Caco-2 (cell line): Measurements from ENCODE around the gene DSE. TPM values are rescaled to one million over a fixed set of nuclear protein-coding genes. Genes with fewer than 3 reads are reported as not detected.
A peak's percentile ranks its signal among the peaks of the same experiment; 100 is the strongest.

Experiments
- BruUV-seq: library from RNA; stranded (reverse); fragments of 400-500 nt; replicated peaks from 2 replicates; lab custom pipeline; 2021; lab: Mats Ljungman, UMichigan
- CTCF ChIA-PET: fragments of 300-600 bp; sonication (Branson Sonifier 250); formaldehyde crosslinking; loops from one replicate; lab custom pipeline; 2022; ENCODE audit warnings: antibody characterized with exemption; lab: Charles Lee
- POLR2A ChIA-PET: fragments of 300-600 bp; sonication (Branson Sonifier 250); formaldehyde crosslinking; loops from one replicate; lab custom pipeline; 2022; ENCODE audit warnings: antibody characterized with exemption; lab: Charles Lee
- DNase-seq, 2 experiments: peaks; one replicate each; pipeline versions ENCODE4 v3.0.0 to v3.0.0-alpha.2; 2020 to 2022
- H3K27me3 ChIP-seq: replicated peaks from 2 replicates; pipeline ENCODE4 v1.6.0; 2011; ENCODE audit warnings: low read length; ENCODE audit not compliant: control insufficient read depth, insufficient read depth
- H3K36me3 ChIP-seq: 2 replicates; pipeline ENCODE4 v1.5.1; 2011; ENCODE audit warnings: low read length; ENCODE audit not compliant: control insufficient read depth, insufficient read depth
- H3K4me1 ChIP-seq: fragments of 250-450 bp; sonication (Bioruptor Pico); 2 replicates; pipeline ENCODE4 v1.5.1; 2020; ENCODE audit warnings: mild to moderate bottlenecking
- H3K4me3 ChIP-seq: 2 replicates; pipeline ENCODE4 v1.5.1; 2011; ENCODE audit warnings: low read depth, mild to moderate bottlenecking, control low read depth, low read length
- H3K9me3 ChIP-seq: fragments of 250-450 bp; sonication (Bioruptor Pico); 2 replicates; pipeline ENCODE4 v1.5.1; 2020; ENCODE audit warnings: mild to moderate bottlenecking, moderate library complexity
- H3K27ac Mint-ChIP-seq: one replicate; pipeline ENCODE4 v1.8.0; 2022; ENCODE audit warnings: mixed read lengths; ENCODE audit not compliant: unreplicated experiment
- H3K27me3 Mint-ChIP-seq: one replicate; pipeline ENCODE4 v1.8.0; 2022; ENCODE audit warnings: mixed read lengths; ENCODE audit not compliant: insufficient read depth, unreplicated experiment
- H3K36me3 Mint-ChIP-seq: one replicate; pipeline ENCODE4 v1.8.0; 2022; ENCODE audit warnings: mild to moderate bottlenecking, mixed read lengths; ENCODE audit not compliant: insufficient read depth, unreplicated experiment
- H3K4me1 Mint-ChIP-seq: one replicate; pipeline ENCODE4 v1.8.0; 2022; ENCODE audit warnings: low read depth, mixed read lengths; ENCODE audit not compliant: unreplicated experiment
- H3K4me3 Mint-ChIP-seq: one replicate; pipeline ENCODE4 v1.8.0; 2022; ENCODE audit warnings: mild to moderate bottlenecking, moderate library complexity, mixed read lengths; ENCODE audit not compliant: unreplicated experiment
- H3K9me3 Mint-ChIP-seq: one replicate; pipeline ENCODE4 v1.8.0; 2022; ENCODE audit warnings: mixed read lengths; ENCODE audit not compliant: unreplicated experiment
- CTCF ChIP-seq, 2 experiments: fragments of 200-600 bp in 1 of 2; IDR thresholded peaks; 1 replicate in 1 of 2; 2 replicates in 1 of 2; pipeline versions ENCODE4 v1.5.1 to v1.8.0; 2011 to 2022; ENCODE audit warnings: antibody characterized with exemption in 1 of 2, control low read depth in 1 of 2, inconsistent platforms in 1 of 2, low read depth in 1 of 2, low read length in 1 of 2, mild to moderate bottlenecking in 1 of 2, moderate library complexity in 1 of 2; ENCODE audit not compliant: insufficient read depth in 1 of 2, severe bottlenecking in 1 of 2, unreplicated experiment in 1 of 2
- intact Hi-C: fragments of 100-400 bp; cut with micrococcal nuclease; formaldehyde crosslinking; loops from one replicate; pipeline ENCODE4 v1.10.0; 2022; ENCODE audit not compliant: unreplicated experiment
- total RNA-seq: library from RNA; stranded (reverse); gene quantifications from 2 replicates; pipeline ENCODE4 v1.2.3, GENCODE V29; 2022

Gene DSE
- total RNA-seq, 1 experiment from 2014 or later: 2.8 TPM

DNA sequence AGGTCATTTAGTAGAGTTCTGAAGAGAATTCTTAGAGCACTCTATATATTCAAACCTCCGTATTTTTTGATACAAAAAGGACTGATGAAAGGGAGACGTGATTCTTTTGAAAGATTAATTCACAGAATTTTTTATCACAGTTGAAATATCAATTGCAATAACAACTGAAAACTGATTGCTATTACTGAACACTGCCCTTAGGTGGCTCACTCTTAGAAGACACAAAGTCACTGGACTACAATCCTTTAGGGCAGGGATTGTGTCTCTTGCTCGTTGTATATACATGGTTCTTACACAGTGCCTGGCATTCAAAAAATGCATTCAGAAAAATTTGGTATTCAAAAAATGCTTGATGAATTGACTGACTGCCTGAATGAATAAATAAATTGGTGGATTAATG, 73.3 kb downstream of the DSE start:
- TF ChIP-seq CTCF (IDR thresholded peaks at IDR 0.05; ENCODE audit: insufficient read depth in 1 of 2, low read depth in 1 of 2, low read length in 1 of 2, severe bottlenecking in 1 of 2, unreplicated experiment in 1 of 2): peak; percentile 44 to 48
- CTCF ChIA-PET: interaction anchor here (1.0 to 1.4 kb wide), 2 partner anchors 68 to 117 kb away, joined by 3 to 4 read pairs; partner anchors contain the start of gene CALHM5
- Mint-ChIP-seq H3K27me3 (peaks cover 16% of the 10 kb centered on the region), H3K4me1 (no peaks in the 10 kb centered on the region), H3K4me3 (no peak overlapping the region), H3K36me3 (no peaks in the 10 kb centered on the region), H3K27ac (no peak overlapping the region), H3K9me3 (no peaks in the 10 kb centered on the region)
- H3K27me3 ChIP-seq: no peaks in the 10 kb centered on the region; the same call in 1 of the 2 replicates
- POLR2A ChIA-PET: no interaction called here
- intact Hi-C loops: loop anchor here (1.0 to 10.0 kb wide), 3 partner anchors 88 to 201 kb away; no protein-coding TSS in a partner anchor
- H3K36me3 ChIP-seq: no peaks in the 10 kb centered on the region
- H3K4me1 ChIP-seq: no peaks in the 10 kb centered on the region
- BruUV-seq: no TSS peak
- H3K4me3 ChIP-seq: no peak overlapping the region
- H3K9me3 ChIP-seq: no peaks in the 10 kb centered on the region
- DNase-seq: no peak

DNA sequence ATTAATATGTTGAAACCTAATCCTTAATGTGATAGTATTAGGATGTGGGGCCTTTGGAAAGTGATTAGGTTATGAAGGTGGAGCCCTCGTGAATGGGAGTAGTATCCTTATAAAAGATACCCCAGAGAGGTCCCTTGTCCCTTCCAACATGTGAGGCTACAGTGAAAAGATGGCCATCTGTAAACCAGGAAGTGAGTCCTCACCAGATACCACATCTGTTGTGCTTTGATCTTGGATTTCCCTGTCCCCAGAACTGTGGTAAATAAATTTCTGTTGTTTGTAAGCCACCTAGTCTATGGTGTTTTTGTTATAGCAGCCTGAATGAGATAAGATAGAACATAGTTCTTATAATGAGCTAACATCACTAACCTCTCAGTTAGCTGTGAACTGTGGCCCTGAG, 73.8 kb downstream of the DSE start:
- H3K4me3 Mint-ChIP-seq: no peak overlapping the region
- no peak overlapping the region for H3K4me3 ChIP-seq
- TF ChIP-seq CTCF (IDR thresholded peaks at IDR 0.05; ENCODE audit: insufficient read depth in 1 of 2, low read depth in 1 of 2, low read length in 1 of 2, severe bottlenecking in 1 of 2, unreplicated experiment in 1 of 2): no peak
- no peaks in the 10 kb centered on the region for H3K36me3 ChIP-seq
- intact Hi-C loops: loop anchor here (1.0 to 10.0 kb wide), 3 partner anchors 88 to 200 kb away; no protein-coding TSS in a partner anchor
- H3K27me3 Mint-ChIP-seq: peaks cover 16% of the 10 kb centered on the region
- H3K27me3 ChIP-seq: no peaks in the 10 kb centered on the region; the same call in 1 of the 2 replicates
- H3K9me3 Mint-ChIP-seq: no peaks in the 10 kb centered on the region
- H3K4me1 ChIP-seq: no peaks in the 10 kb centered on the region
- DNase-seq: no peak
- ChIA-PET POLR2A (no interaction called here), CTCF (interaction anchor here (1.0 to 1.4 kb wide), 2 partner anchors 67 to 117 kb away, joined by 3 to 4 read pairs; partner anchors contain the start of gene CALHM5)
- no peaks in the 10 kb centered on the region for H3K4me1 Mint-ChIP-seq
- no peak overlapping the region for H3K27ac Mint-ChIP-seq
- no peaks in the 10 kb centered on the region for H3K9me3 ChIP-seq
- BruUV-seq: no TSS peak
- no peaks in the 10 kb centered on the region for H3K36me3 Mint-ChIP-seq

DNA sequence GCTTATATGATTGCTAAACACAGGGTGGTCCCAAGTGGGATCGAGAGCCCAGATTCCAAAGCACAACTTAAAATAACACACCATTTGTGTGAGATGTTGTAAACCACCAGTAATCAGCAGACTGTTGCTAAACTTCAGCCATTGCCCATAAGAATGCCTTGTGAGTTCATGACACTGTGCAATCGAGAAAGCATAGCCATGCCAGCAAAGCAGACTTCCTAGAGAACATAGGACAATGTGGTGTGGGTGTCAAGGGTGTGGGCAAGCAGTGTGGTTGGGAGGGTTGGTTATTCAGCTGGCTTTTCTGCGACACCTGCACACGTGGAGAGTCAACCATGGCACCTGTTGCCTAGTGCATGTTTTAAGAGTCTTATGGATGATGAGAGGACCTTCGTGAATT, 74.4 kb downstream of the DSE start:
- no peak for TF ChIP-seq CTCF (IDR thresholded peaks at IDR 0.05; ENCODE audit: insufficient read depth in 1 of 2, low read depth in 1 of 2, low read length in 1 of 2, severe bottlenecking in 1 of 2, unreplicated experiment in 1 of 2)
- POLR2A ChIA-PET: no interaction called here
- H3K9me3 ChIP-seq: no peaks in the 10 kb centered on the region
- H3K4me1 ChIP-seq: no peaks in the 10 kb centered on the region
- no peak overlapping the region for H3K4me3 ChIP-seq
- no peaks in the 10 kb centered on the region; the same call in 1 of the 2 replicates for H3K27me3 ChIP-seq
- no peaks in the 10 kb centered on the region for H3K36me3 ChIP-seq
- BruUV-seq: no TSS peak
- Mint-ChIP-seq H3K9me3 (no peaks in the 10 kb centered on the region), H3K27ac (no peak overlapping the region), H3K4me3 (no peak overlapping the region), H3K27me3 (peaks cover 19% of the 10 kb centered on the region), H3K36me3 (no peaks in the 10 kb centered on the region), H3K4me1 (no peaks in the 10 kb centered on the region)
- no peak for DNase-seq
- intact Hi-C loops: loop anchor here (10.0 kb wide), 1 partner anchor 200 kb away; no protein-coding TSS in a partner anchor
- CTCF ChIA-PET: interaction anchor here (1.0 to 1.4 kb wide), 2 partner anchors 67 to 116 kb away, joined by 3 to 4 read pairs; partner anchors contain the start of gene CALHM5
